GM10266 (cell line): ENCODE results near the gene PROM2.

Experiments
- DNase-seq: peaks from one replicate; pipeline ENCODE4 v3.0.0; 2012; ENCODE audit errors: extremely low spot score
- CTCF ChIP-seq: IDR thresholded peaks from 2 replicates; pipeline ENCODE4 v1.5.1; 2012; ENCODE audit warnings: mild to moderate bottlenecking, low read depth; ENCODE audit not compliant: control insufficient read depth, insufficient read depth; ENCODE audit errors: missing control alignments

Gene PROM2

GRCh38 chr2:95275601-95276243 is 1.5 kb downstream of the PROM2 start:
- no peak for DNase-seq
- no peak for TF ChIP-seq CTCF

DNA sequence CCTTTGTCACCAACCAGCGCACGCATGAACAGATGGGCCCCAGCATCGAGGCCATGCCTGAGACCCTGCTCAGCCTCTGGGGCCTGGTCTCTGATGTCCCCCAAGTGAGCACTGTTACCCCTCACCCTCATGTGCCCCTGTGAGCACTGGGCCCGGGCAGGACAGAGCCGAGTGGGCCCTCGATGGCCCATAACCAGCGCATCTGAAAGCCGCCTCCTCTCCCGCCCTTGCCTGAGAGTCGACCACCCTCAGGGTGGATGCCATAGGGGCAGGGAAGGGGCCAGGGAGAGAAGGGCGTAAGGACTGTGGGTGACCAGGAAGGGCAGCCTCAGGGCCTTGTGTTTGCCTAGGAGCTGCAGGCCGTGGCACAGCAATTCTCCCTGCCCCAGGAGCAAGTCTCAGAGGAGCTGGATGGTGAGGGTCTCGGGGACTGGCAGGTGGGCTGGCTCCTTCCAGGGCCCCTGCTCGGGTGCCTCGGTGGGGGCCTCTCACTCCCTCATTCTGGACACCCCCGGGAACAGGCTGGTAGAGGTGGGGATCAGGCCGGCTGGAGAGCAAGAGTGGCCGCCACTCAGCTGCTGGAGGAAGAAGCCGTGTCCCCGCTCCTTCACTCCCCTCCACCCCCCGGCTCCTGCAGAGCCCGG is 2.1 kb downstream of the PROM2 start:
- TF ChIP-seq CTCF: no peak
- no peak for DNase-seq

- TF ChIP-seq CTCF: no peak
- DNase-seq: no peak
Measured at GRCh38 chr2:95276888-95277245, 2.6 kb downstream of the PROM2 start.

- TF ChIP-seq CTCF: no peak
- DNase-seq: no peak
Measured at GRCh38 chr2:95277246-95277906, 3.1 kb downstream of the PROM2 start.

DNA sequence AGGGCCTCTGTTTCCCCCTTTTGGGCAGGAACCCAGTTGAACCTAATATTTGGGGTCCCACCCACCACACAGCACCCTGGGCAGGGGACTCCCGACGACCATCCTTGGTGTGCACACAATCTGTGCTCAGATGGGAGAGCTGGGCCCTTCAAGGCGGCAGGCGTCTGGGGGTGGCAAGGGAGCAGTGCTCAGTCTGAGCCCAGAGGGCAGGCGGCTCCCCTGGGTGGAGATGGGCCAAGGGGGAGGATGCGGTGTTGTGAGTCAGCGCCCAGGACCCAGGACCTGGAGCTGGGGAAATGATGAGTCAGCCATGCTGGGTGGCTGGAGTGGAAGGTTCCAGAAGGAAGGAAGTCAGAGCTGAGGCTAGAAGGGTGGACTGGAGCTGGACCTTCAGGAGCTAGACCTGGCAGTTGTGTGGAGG is 3.8 kb downstream of the PROM2 start:
- no peak for DNase-seq
- TF ChIP-seq CTCF: no peak

- no peak for DNase-seq
- TF ChIP-seq CTCF: no peak
Measured at GRCh38 chr2:95278637-95279225, 4.5 kb downstream of the PROM2 start.
